Upper lobe of right lung (tissue), 1 donor: ENCODE results near the gene EXD3. TPM values are rescaled to one million over a fixed set of nuclear protein-coding genes. Genes with fewer than 3 reads are reported as not detected.

Experiments
- ATAC-seq: fragments of 200-7000 bp; cut with Tn5 transposase; one replicate; pipeline ENCODE4 v1.9.1; 2020; ENCODE audit warnings: mild to moderate bottlenecking, moderate library complexity
- DNase-seq: peaks from one replicate; pipeline ENCODE4 v3.0.0-alpha.2; 2020
- H3K27ac ChIP-seq: fragments of 200-600 bp; one replicate; pipeline ENCODE4 v1.8.0; 2022
- H3K27me3 ChIP-seq: fragments of 200-600 bp; one replicate; pipeline ENCODE4 v1.8.0; 2022; ENCODE audit warnings: mild to moderate bottlenecking
- H3K36me3 ChIP-seq: fragments of 200-600 bp; one replicate; pipeline ENCODE4 v1.8.0; 2022
- H3K4me1 ChIP-seq: fragments of 200-600 bp; one replicate; pipeline ENCODE4 v1.8.0; 2022
- H3K4me3 ChIP-seq: fragments of 200-600 bp; one replicate; pipeline ENCODE4 v1.8.0; 2022; ENCODE audit warnings: mild to moderate bottlenecking
- H3K9me3 ChIP-seq: fragments of 200-600 bp; one replicate; pipeline ENCODE4 v1.8.0; 2022
- intact Hi-C: fragments of 100-400 bp; cut with DNase I; formaldehyde crosslinking; loops from one replicate; pipeline ENCODE4 v1.11.0; 2022
- total RNA-seq: library from RNA; stranded (reverse); fragmentation: NEBNext Ultra II Directional; extraction: Animal tissue kit (Norgen Biotek cat#: 25700); gene quantifications from one replicate; pipeline ENCODE4 v1.2.1, GENCODE V29; 2021
- TF ChIP-seq, protein P1 (sequence below): fragments of 200-600 bp; IDR thresholded peaks from one replicate; pipeline ENCODE4 v1.8.0; 2022; ENCODE audit warnings: antibody characterized with exemption
- donor health status: DM: no; HTN: yes; CAD: no; lungs with severe emphysema.

Gene EXD3
- total RNA-seq, 1 donor from 2014 or later, result 27.3 TPM

DNA sequence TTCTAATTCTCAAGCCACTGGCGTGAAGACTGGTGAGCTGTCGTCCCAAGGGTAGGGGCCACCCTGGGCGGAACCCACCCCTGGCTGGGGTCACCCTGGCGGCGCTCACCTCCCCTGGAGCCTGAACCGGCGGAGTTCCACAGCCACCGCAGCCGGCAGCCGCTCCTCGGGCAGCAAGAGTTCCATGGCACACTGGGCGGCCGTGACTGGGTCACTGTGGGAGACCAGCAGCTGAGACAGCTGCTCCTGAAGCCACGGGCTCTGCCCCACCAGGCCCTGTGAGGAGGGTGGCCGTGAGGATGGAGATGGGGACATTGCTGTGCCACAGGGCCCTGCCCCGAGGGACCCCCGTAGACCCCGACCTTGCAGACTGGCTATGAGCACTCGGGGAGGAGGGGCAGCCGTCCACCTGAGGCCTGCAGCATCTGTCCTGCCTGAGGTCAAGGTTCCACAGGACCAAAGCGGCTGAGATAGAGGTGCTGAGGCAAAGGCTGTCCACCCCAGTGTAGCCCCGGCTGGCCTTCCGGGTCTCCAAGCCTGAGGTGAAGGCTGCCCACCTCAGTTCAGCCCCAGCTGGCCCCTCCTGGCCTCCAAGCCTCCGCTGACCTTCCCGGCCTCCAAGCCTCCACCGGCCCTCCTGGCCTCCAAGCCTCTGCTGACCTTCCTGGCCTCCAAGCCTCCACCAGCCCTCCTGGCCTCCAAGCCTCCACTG is 70.3 kb downstream of the EXD3 start:
- H3K27ac ChIP-seq, result no peak overlapping the region
- DNase-seq, result no peak
- intact Hi-C loops, result no loop called here
- no peak for ATAC-seq
- TF ChIP-seq, protein P1, sequence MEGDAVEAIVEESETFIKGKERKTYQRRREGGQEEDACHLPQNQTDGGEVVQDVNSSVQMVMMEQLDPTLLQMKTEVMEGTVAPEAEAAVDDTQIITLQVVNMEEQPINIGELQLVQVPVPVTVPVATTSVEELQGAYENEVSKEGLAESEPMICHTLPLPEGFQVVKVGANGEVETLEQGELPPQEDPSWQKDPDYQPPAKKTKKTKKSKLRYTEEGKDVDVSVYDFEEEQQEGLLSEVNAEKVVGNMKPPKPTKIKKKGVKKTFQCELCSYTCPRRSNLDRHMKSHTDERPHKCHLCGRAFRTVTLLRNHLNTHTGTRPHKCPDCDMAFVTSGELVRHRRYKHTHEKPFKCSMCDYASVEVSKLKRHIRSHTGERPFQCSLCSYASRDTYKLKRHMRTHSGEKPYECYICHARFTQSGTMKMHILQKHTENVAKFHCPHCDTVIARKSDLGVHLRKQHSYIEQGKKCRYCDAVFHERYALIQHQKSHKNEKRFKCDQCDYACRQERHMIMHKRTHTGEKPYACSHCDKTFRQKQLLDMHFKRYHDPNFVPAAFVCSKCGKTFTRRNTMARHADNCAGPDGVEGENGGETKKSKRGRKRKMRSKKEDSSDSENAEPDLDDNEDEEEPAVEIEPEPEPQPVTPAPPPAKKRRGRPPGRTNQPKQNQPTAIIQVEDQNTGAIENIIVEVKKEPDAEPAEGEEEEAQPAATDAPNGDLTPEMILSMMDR, result no peak
- no peak overlapping the region for H3K4me3 ChIP-seq
- H3K9me3 ChIP-seq, result peaks cover 10% of the 10 kb centered on the region
- H3K4me1 ChIP-seq, result peaks cover 9% of the 10 kb centered on the region
- no peaks in the 10 kb centered on the region for H3K27me3 ChIP-seq
- H3K36me3 ChIP-seq, result no peaks in the 10 kb centered on the region

DNA sequence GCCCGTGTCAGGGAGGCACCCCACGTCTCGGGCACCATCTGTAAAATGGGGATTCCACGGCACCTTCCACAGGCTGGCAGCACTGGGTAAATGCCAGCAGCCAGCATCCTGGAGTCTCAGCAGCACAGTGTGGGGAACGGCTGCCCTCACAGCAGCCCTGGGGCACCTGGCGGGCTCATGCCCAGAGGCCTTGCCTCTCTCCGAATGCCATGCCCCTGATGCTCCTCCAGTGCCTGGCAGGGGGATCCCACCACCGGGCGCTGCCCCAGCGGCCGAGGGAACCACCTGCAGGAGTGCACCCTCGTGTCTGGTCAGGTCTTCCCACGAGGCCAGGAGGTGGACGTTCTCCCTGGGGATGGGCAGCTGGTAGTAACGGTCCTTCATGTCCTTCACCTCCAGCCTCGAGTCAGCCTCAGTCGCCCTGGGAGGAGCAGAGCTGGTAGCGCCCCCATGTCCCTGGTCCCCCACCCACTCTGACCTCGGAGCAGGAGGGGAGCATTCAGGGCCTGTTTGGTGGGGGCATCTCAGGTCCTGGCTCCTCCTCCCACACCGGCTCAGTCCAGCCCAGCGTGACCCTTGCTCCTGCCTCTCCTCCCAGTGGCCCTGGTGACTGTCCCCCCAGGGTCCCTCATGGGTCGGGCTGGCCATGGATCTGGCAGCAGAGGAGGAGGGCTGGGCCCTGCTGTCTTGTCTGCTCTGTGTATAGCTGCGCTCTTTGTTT is 71.0 kb downstream of the EXD3 start:
- H3K27ac ChIP-seq, result no peak overlapping the region
- DNase-seq, result no peak
- H3K27me3 ChIP-seq, result no peaks in the 10 kb centered on the region
- intact Hi-C loops, result no loop called here
- peaks cover 9% of the 10 kb centered on the region for H3K4me1 ChIP-seq
- H3K9me3 ChIP-seq, result peaks cover 3% of the 10 kb centered on the region
- H3K36me3 ChIP-seq, result no peaks in the 10 kb centered on the region
- TF ChIP-seq, protein P1, result no peak
- no peak overlapping the region for H3K4me3 ChIP-seq
- ATAC-seq, result no peak

DNA sequence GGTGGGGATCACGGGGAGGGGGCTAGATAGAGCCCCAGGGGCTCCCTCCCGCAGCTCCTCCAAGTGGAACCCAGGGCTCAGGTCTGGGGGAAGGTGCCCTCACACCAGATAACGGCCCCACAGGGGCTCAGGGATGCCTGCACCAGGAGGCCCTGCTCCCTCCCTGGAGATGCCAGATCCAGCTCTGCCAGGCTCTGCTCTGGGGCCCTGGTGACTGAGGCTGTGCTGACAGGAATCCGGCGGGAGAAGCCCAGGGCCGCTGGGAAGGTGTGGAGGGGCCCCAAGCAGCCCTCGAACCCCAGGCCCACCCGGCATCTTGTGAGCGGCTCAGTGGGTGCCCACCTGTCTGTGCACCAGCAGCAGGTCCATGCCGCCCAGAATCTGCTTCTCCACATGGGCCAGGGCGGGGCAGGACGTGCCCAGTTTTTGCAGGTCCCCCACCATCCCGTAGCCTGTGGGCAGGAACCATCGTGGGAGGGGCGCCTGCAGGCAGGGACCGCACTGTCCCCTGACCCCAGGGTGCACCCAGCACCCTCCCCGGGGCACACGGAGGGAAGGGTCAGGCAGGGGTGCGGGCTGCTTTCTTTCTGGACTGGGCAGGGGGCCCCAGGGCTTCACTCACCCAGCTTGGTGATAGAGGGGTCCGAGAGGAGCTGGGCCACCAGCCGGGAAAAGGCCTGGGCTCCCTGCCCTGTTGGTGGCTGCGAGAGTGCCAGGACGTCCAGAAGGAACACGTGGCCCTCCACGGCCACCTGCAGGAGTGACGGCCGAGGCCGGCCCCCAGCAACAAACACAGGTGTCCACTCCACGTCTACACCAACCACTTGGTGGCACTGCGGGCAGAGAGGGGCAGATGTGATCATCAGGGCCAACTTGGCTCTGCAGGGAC is 72.0 kb downstream of the EXD3 start:
- H3K4me3 ChIP-seq, result no peak overlapping the region
- intact Hi-C loops, result no loop called here
- ATAC-seq (no peak), DNase-seq (no peak)
- TF ChIP-seq, protein P1, result no peak
- H3K9me3 ChIP-seq, result no peaks in the 10 kb centered on the region
- no peaks in the 10 kb centered on the region for H3K27me3 ChIP-seq
- no peaks in the 10 kb centered on the region for H3K36me3 ChIP-seq
- H3K27ac ChIP-seq, result no peak overlapping the region
- H3K4me1 ChIP-seq, result peaks cover 9% of the 10 kb centered on the region

DNA sequence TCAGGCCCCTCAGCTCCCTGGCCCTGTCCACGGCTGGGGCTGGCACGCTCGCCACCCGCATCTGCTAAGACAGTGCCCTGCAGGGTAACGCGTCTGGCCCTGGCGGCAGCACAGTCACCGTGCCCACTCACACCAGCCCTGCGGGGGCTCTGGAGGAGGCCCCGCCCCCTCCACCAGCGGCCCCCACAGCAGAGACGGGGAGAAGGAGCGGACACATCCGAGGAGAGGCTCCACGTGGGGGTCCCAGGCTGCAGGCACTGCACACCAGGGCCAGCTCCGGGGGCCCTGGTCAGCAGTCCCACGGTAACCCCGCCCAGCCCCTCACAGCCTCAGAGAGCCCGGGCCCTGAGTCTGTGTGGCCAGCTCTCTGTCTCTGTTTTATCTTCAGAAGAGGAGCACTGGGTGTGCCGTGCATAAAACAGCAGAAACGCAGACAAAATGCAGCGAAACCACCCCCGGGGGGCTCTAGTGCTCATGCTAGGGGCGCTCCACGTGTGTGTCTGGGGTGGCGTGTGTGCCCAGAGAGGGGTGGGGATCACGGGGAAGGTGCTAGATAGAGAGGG is 73.4 kb downstream of the EXD3 start:
- H3K4me3 ChIP-seq, result no peak overlapping the region
- ATAC-seq (no peak), DNase-seq (no peak)
- TF ChIP-seq, protein P1, result no peak
- H3K27ac ChIP-seq, result no peak overlapping the region
- no peaks in the 10 kb centered on the region for H3K36me3 ChIP-seq
- intact Hi-C loops, result no loop called here
- no peaks in the 10 kb centered on the region for H3K9me3 ChIP-seq
- H3K4me1 ChIP-seq, result peaks cover 9% of the 10 kb centered on the region
- no peaks in the 10 kb centered on the region for H3K27me3 ChIP-seq

DNA sequence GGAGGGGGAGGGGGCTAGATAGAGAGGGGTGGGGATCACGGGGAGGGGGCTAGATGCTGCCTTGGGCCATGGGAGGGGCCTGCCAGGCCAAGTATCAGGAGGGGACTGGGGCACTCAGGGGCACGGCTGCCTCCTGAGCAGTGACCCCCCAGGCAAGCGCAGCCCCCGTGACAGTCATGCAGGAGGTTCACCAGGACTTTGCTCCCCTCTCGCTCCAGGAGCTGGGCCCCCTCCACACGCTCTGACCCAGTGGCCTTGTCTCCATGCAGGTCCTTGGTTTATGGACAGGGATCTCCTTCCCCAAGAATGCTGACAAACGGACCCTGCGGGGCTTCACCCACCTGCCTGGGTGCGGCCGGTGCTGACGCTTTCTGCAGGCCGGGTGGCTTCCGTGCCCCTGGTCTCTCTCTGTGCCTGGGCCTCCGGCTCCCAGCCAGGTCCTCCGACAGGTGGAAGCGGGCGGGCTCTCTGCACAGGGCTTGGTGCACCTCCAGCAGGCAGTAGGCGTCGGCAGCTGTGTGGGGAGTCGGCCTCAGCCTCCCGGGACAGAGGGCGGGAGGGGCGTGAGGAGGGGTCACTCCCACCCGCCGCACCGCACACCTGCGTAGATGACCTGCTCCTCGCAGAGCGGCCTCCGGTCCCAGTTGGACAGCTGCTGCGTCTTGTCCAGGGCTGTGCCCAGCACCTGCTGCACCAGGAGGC is 74.0 kb downstream of the EXD3 start:
- H3K27ac ChIP-seq, result no peak overlapping the region
- no peaks in the 10 kb centered on the region for H3K27me3 ChIP-seq
- TF ChIP-seq, protein P1, result no peak
- no peak overlapping the region for H3K4me3 ChIP-seq
- intact Hi-C loops, result no loop called here
- H3K9me3 ChIP-seq, result no peaks in the 10 kb centered on the region
- peaks cover 9% of the 10 kb centered on the region for H3K4me1 ChIP-seq
- H3K36me3 ChIP-seq, result no peaks in the 10 kb centered on the region
- DNase-seq, result no peak
- no peak for ATAC-seq
